PC-9 (cell line): ENCODE data around the gene CEP112. TPM values are rescaled to one million over a fixed set of nuclear protein-coding genes. Genes with fewer than 3 reads are reported as not detected.
"Not testable (repeated sequence)": the region's sequence is repeated elsewhere in the genome, so short reads cannot be mapped to it uniquely, and the experiment has no call there.

ENCODE experiments used
- BruUV-seq: library from RNA; stranded (reverse); fragments of 400-500 nt; replicated peaks from 2 replicates; lab custom pipeline; 2021; lab: Mats Ljungman, UMichigan
- CTCF ChIA-PET: fragments of 300-600 bp; sonication (Branson Sonifier 250); formaldehyde crosslinking; loops from one replicate; lab custom pipeline; 2022; ENCODE audit warnings: antibody characterized with exemption; lab: Charles Lee
- POLR2A ChIA-PET: fragments of 300-600 bp; sonication (Branson Sonifier 250); formaldehyde crosslinking; loops from one replicate; lab custom pipeline; 2022; ENCODE audit warnings: antibody characterized with exemption; ENCODE audit not compliant: unreplicated experiment; lab: Charles Lee
- DNase-seq, 2 experiments: peaks; one replicate each; pipeline versions ENCODE4 v3.0.0 to v3.0.0-alpha.2; 2015 to 2022; ENCODE audit warnings: mixed read lengths in 1 of 2
- H2AFZ ChIP-seq: fragments of 200-600 bp; sonication (generic); 2 replicates; pipeline ENCODE4 v1.8.1; 2017; ENCODE audit warnings: antibody characterized with exemption
- H3F3A ChIP-seq: fragments of 200-600 bp; sonication (generic); 2 replicates; pipeline ENCODE4 v1.8.1; 2017; ENCODE audit warnings: antibody characterized with exemption, mild to moderate bottlenecking, low read depth; ENCODE audit not compliant: insufficient read depth
- H3K27ac ChIP-seq: fragments of 200-600 bp; sonication (generic); 2 replicates; pipeline ENCODE4 v1.6.1; 2016; ENCODE audit warnings: mixed run types
- H3K27me3 ChIP-seq: fragments of 200-600 bp; sonication (generic); 2 replicates; pipeline ENCODE4 v1.6.1; 2016; ENCODE audit warnings: low read depth, mixed run types; ENCODE audit not compliant: insufficient read depth
- H3K36me3 ChIP-seq: fragments of 200-600 bp; sonication (generic); 2 replicates; pipeline ENCODE4 v1.6.1; 2016; ENCODE audit warnings: low read depth, mixed run types
- H3K4me1 ChIP-seq: fragments of 200-600 bp; sonication (generic); replicated peaks from 2 replicates; pipeline ENCODE4 v1.6.1; 2016; ENCODE audit warnings: mixed run types; ENCODE audit not compliant: insufficient read depth
- H3K4me2 ChIP-seq: fragments of 200-600 bp; sonication (generic); 2 replicates; pipeline ENCODE4 v1.6.1; 2017; ENCODE audit warnings: mixed run types
- H3K4me3 ChIP-seq: fragments of 200-600 bp; sonication (generic); 2 replicates; pipeline ENCODE4 v1.6.1; 2016; ENCODE audit warnings: mixed run types
- H3K79me2 ChIP-seq: fragments of 200-600 bp; sonication (generic); 2 replicates; pipeline ENCODE4 v1.6.1; 2017; ENCODE audit warnings: low read depth, mixed run types
- H3K9me2 ChIP-seq: fragments of 200-600 bp; sonication (generic); 2 replicates; pipeline ENCODE4 v1.8.1; 2017; ENCODE audit warnings: mild to moderate bottlenecking; ENCODE audit not compliant: insufficient read depth
- H3K9me3 ChIP-seq: fragments of 200-600 bp; sonication (generic); 2 replicates; pipeline ENCODE4 v1.8.1; 2016; ENCODE audit warnings: low read depth; ENCODE audit not compliant: insufficient read depth
- H4K20me1 ChIP-seq: fragments of 200-600 bp; sonication (generic); 2 replicates; pipeline ENCODE4 v1.8.1; 2017; ENCODE audit not compliant: insufficient read depth
- EZH2 ChIP-seq: fragments of 200-600 bp; sonication (generic); IDR thresholded peaks from 2 replicates; pipeline ENCODE4 v1.8.0; 2017; ENCODE audit warnings: antibody characterized with exemption, low read depth
- intact Hi-C: fragments of 100-400 bp; cut with micrococcal nuclease; formaldehyde crosslinking; loops from one replicate; pipeline ENCODE4 v1.10.0; 2022; ENCODE audit not compliant: unreplicated experiment
- total RNA-seq: library from RNA; stranded (reverse); gene quantifications from 2 replicates; pipeline ENCODE4 v1.2.3, GENCODE V29; 2021
- TF ChIP-seq, protein P1 (sequence below): fragments of 200-600 bp; sonication (generic); conservative IDR thresholded peaks from 2 replicates; pipeline ENCODE4 v1.6.1; 2017; ENCODE audit warnings: mixed run types, antibody characterized with exemption, mild to moderate bottlenecking, moderate library complexity

The CEP112 gene
- total RNA-seq, 1 experiment from 2014 or later: 4.3 TPM

DNA sequence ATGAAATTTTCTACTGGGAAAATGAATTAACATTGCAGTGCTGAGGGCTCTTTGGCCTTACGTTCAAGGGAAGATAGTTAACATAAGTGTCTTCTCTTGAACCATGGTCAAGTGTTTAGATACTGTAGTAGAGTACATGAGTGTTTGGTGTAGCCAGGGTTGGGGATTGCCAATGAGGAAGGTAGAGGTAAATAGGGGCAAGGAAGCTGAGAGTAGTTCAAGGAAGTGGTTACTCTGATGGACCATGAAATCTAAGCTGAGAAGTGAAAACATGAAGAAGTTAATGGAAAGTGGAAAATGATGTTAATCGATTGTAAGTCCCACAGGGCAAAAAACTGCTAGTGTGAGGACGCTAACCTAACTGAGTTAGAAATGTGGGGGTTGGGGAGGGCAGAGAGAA, 380.9 kb downstream of the CEP112 start:
- TF ChIP-seq, protein P1, sequence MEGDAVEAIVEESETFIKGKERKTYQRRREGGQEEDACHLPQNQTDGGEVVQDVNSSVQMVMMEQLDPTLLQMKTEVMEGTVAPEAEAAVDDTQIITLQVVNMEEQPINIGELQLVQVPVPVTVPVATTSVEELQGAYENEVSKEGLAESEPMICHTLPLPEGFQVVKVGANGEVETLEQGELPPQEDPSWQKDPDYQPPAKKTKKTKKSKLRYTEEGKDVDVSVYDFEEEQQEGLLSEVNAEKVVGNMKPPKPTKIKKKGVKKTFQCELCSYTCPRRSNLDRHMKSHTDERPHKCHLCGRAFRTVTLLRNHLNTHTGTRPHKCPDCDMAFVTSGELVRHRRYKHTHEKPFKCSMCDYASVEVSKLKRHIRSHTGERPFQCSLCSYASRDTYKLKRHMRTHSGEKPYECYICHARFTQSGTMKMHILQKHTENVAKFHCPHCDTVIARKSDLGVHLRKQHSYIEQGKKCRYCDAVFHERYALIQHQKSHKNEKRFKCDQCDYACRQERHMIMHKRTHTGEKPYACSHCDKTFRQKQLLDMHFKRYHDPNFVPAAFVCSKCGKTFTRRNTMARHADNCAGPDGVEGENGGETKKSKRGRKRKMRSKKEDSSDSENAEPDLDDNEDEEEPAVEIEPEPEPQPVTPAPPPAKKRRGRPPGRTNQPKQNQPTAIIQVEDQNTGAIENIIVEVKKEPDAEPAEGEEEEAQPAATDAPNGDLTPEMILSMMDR: no peak
- TF ChIP-seq EZH2: no peak
- CTCF ChIA-PET: no interaction called here
- Histone ChIP-seq H3F3A (no peaks in the 10 kb centered on the region), H3K9me2 (no peaks in the 10 kb centered on the region), H3K4me2 (no peak overlapping the region), H3K36me3 (no peaks in the 10 kb centered on the region), H3K27ac (no peak overlapping the region), H4K20me1 (no peaks in the 10 kb centered on the region), H3K27me3 (no peaks in the 10 kb centered on the region), H3K4me1 (no peaks in the 10 kb centered on the region), H2AFZ (no peak overlapping the region), H3K9me3 (no peaks in the 10 kb centered on the region; the same call in 1 of the 2 replicates), H3K4me3 (no peak overlapping the region), H3K79me2 (no peaks in the 10 kb centered on the region)
- POLR2A ChIA-PET: no interaction called here
- DNase-seq: no peak
- no TSS peak for BruUV-seq
- intact Hi-C loops: no loop called here

DNA sequence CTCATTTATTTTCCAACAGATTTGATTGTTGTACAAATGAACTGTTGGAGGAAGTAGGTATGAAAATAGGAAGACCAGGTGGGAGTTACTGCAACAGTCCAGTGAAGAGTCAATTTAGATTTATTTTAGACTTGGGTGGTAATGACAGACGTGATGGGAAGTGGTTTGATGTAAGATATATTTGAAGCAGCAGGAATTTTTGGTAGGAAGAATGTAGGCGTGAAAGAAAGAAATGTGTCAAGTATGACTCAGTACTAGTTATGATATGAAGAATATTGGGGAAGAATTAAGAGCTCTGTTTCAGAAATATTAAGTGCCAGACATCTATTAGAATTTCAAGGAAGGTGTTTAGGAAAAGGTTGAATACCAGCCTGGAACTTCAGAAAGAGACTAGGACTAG, 382.6 kb downstream of the CEP112 start:
- no TSS peak for BruUV-seq
- ChIA-PET CTCF (no interaction called here), POLR2A (no interaction called here)
- Histone ChIP-seq H3K4me2 (no peak overlapping the region), H3K27me3 (no peaks in the 10 kb centered on the region), H3K4me1 (no peaks in the 10 kb centered on the region), H3F3A (no peaks in the 10 kb centered on the region), H4K20me1 (no peaks in the 10 kb centered on the region), H2AFZ (no peak overlapping the region), H3K4me3 (no peak overlapping the region), H3K36me3 (no peaks in the 10 kb centered on the region), H3K9me2 (no peaks in the 10 kb centered on the region), H3K27ac (no peak overlapping the region), H3K9me3 (no peaks in the 10 kb centered on the region; the same call in 1 of the 2 replicates), H3K79me2 (no peaks in the 10 kb centered on the region)
- no peak for DNase-seq
- TF ChIP-seq EZH2: no peak
- TF ChIP-seq, protein P1: no peak
- intact Hi-C loops: no loop called here

DNA sequence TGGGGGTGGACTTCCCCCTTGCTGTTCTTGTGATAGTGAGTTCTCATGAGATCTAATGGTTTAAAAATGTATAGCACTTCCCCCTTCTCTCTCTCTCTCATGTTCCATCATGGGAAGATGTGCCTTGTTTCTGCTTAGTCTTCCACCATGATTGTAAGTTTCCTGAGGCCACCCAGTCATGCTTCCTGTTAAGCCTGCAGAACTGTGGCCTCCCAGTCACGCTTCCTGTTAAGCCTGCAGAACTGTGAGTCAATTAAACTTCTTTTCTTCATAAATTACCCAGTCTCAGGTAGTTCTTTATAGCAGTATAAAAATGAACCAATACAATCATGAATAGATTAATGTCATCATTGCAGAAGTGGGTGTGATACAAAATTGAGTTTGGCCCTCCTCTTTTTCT, 383.4 kb downstream of the CEP112 start:
- H3K27me3 ChIP-seq, H3K9me3 ChIP-seq, CTCF ChIA-PET, H3F3A ChIP-seq, H3K79me2 ChIP-seq, H4K20me1 ChIP-seq, H3K4me1 ChIP-seq, POLR2A ChIA-PET, DNase-seq, H3K9me2 ChIP-seq, H3K4me3 ChIP-seq, BruUV-seq, H3K27ac ChIP-seq, H2AFZ ChIP-seq, intact Hi-C loops, H3K4me2 ChIP-seq, H3K36me3 ChIP-seq: not testable (repeated sequence)

DNA sequence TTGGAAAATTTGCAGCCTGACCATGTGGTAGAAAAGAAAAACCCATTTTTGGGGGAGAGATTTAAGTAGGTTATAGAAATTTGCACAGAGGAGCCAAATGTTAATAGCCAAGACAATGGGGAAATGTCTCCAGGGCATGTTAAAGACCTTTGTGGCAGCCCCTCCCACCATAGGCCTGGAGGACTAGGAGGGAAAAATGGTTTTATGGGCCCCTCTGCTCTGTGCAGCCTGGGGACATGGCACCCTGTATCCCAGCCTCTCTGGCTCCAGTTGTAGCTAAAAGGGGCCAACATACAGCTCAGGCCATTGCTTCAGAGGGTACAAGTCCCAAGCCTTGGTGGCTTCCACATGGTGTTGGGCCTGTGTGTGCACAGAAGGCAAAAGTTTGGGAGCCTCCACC, 384.6 kb downstream of the CEP112 start:
- CTCF ChIA-PET: no interaction called here
- DNase-seq: no peak
- Histone ChIP-seq H3K9me3 (no peaks in the 10 kb centered on the region; the same call in 1 of the 2 replicates), H3K27me3 (no peaks in the 10 kb centered on the region), H3K27ac (no peak overlapping the region), H3K4me1 (no peaks in the 10 kb centered on the region), H2AFZ (no peak overlapping the region), H3F3A (no peaks in the 10 kb centered on the region), H4K20me1 (no peaks in the 10 kb centered on the region), H3K79me2 (no peaks in the 10 kb centered on the region), H3K36me3 (no peaks in the 10 kb centered on the region), H3K4me2 (no peak overlapping the region), H3K4me3 (no peak overlapping the region), H3K9me2 (no peaks in the 10 kb centered on the region)
- POLR2A ChIA-PET: no interaction called here
- no TSS peak for BruUV-seq
- TF ChIP-seq, protein P1: no peak
- TF ChIP-seq EZH2: no peak
- intact Hi-C loops: no loop called here
